Stomach smooth muscle (tissue), 2 donors: ENCODE measurements around the gene EVPLL.
"Not testable (repeated sequence)": the region's sequence is repeated elsewhere in the genome, so short reads cannot be mapped to it uniquely, and the experiment has no call there.

Source experiments
- H3K27ac ChIP-seq: one replicate; pipeline ENCODE4 v1.7.0; 2013; ENCODE audit warnings: mild to moderate bottlenecking, low read length, inconsistent platforms
- H3K27me3 ChIP-seq, 2 donors: one replicate each; pipeline ENCODE4 v1.7.0; 2013; ENCODE audit warnings: low read length in 2 of 2; ENCODE audit not compliant: insufficient read depth in 2 of 2, control insufficient read depth in 1 of 2
- H3K36me3 ChIP-seq, 2 donors: one replicate each; pipeline ENCODE4 v1.7.0; 2013; ENCODE audit warnings: low read length in 2 of 2; ENCODE audit not compliant: control insufficient read depth in 2 of 2, insufficient read depth in 2 of 2
- H3K4me1 ChIP-seq: one replicate; pipeline ENCODE4 v1.7.0; 2013; ENCODE audit warnings: low read length; ENCODE audit not compliant: control insufficient read depth, insufficient read depth
- H3K4me3 ChIP-seq, 2 donors: one replicate each; pipeline ENCODE4 v1.7.0; 2013; ENCODE audit warnings: low read length in 2 of 2
- H3K9ac ChIP-seq, 2 donors: one replicate each; pipeline ENCODE4 v1.7.0; 2013; ENCODE audit warnings: low read length in 2 of 2, mild to moderate bottlenecking in 1 of 2
- H3K9me3 ChIP-seq, 2 donors: one replicate each; pipeline ENCODE4 v1.7.0; 2013; ENCODE audit warnings: low read length in 2 of 2; ENCODE audit not compliant: control insufficient read depth in 2 of 2
- donor health status: healthy.
- donor health status: Pancreatic carcinoma.

EVPLL gene

GRCh38 chr17:18361837-18362697, 15.5 kb upstream of the EVPLL start:
- H3K9ac ChIP-seq, result no peak overlapping the region
- H3K27ac ChIP-seq, result peak overlapping the region; percentile 31
- H3K4me3 ChIP-seq, result peak overlapping the region in 1 of 2 donors; percentile 83
- no peaks in the 10 kb centered on the region for H3K36me3 ChIP-seq
- peaks cover 7% of the 10 kb centered on the region for H3K4me1 ChIP-seq
- H3K27me3 ChIP-seq, result no peaks in the 10 kb centered on the region
- H3K9me3 ChIP-seq, result no peaks in the 10 kb centered on the region

GRCh38 chr17:18362698-18363100, 14.9 kb upstream of the EVPLL start:
- Histone ChIP-seq H3K27me3 (no peaks in the 10 kb centered on the region), H3K9me3 (no peaks in the 10 kb centered on the region), H3K4me1 (peaks cover 7% of the 10 kb centered on the region), H3K9ac (peak overlapping the region; percentile 29 to 73), H3K27ac (peak overlapping the region; percentile 31), H3K4me3 (peak overlapping the region; percentile 54 to 83), H3K36me3 (no peaks in the 10 kb centered on the region)

- no peaks in the 10 kb centered on the region for H3K9me3 ChIP-seq
- peak within 1 kb of the TSS; percentile 54 to 83 for H3K4me3 ChIP-seq
- peaks cover 7% of the 10 kb centered on the region for H3K4me1 ChIP-seq
- H3K9ac ChIP-seq, result peak within 1 kb of the TSS; percentile 29 to 73
- H3K27ac ChIP-seq, result peak within 1 kb of the TSS; percentile 31
- no peaks in the 10 kb centered on the region for H3K27me3 ChIP-seq
- no peaks in the 10 kb centered on the region for H3K36me3 ChIP-seq
Measured at GRCh38 chr17:18363101-18364049, 14.2 kb upstream of the EVPLL start, which contains the start of gene SHMT1. Gene SHMT1, minus strand, starts transcription at chr17:18363550. Its CDS starts 7,569 bp downstream, at chr17:18355981.

- Histone ChIP-seq H3K4me3 (no peak overlapping the region), H3K27me3 (no peaks in the 10 kb centered on the region), H3K27ac (no peak overlapping the region), H3K36me3 (no peaks in the 10 kb centered on the region), H3K9ac (no peak overlapping the region), H3K9me3 (no peaks in the 10 kb centered on the region), H3K4me1 (peaks cover 7% of the 10 kb centered on the region)
Measured at GRCh38 chr17:18364166-18364565, 13.4 kb upstream of the EVPLL start.

GRCh38 chr17:18368946-18369345, 8.6 kb upstream of the EVPLL start:
- Histone ChIP-seq H3K36me3 (no peaks in the 10 kb centered on the region), H3K4me1 (no peaks in the 10 kb centered on the region), H3K27me3 (peaks cover 0 to 2% of the 10 kb centered on the region in 2 donors), H3K9ac (no peak overlapping the region), H3K27ac (no peak overlapping the region), H3K4me3 (no peak overlapping the region), H3K9me3 (no peaks in the 10 kb centered on the region)

- Histone ChIP-seq H3K36me3 (no peaks in the 10 kb centered on the region), H3K4me1 (no peaks in the 10 kb centered on the region), H3K4me3 (no peak overlapping the region), H3K27ac (no peak overlapping the region), H3K9me3 (no peaks in the 10 kb centered on the region), H3K9ac (no peak overlapping the region), H3K27me3 (peaks cover 0 to 2% of the 10 kb centered on the region in 2 donors)
Measured at GRCh38 chr17:18370761-18371160, 6.8 kb upstream of the EVPLL start.

- H3K4me1 ChIP-seq, result no peaks in the 10 kb centered on the region
Measured at GRCh38 chr17:18371455-18371854, 6.1 kb upstream of the EVPLL start.

GRCh38 chr17:18373181-18373580, 4.4 kb upstream of the EVPLL start:
- not testable (repeated sequence) for H3K27me3 ChIP-seq, H3K36me3 ChIP-seq, H3K9me3 ChIP-seq, H3K27ac ChIP-seq, H3K4me1 ChIP-seq, H3K9ac ChIP-seq, H3K4me3 ChIP-seq

More at GRCh38 chr17:18371455-18371854, 6.1 kb upstream of the EVPLL start:
- Histone ChIP-seq H3K36me3 (no peaks in the 10 kb centered on the region), H3K4me3 (no peak overlapping the region), H3K9ac (no peak overlapping the region), H3K27me3 (peaks cover 0 to 2% of the 10 kb centered on the region in 2 donors), H3K27ac (no peak overlapping the region), H3K9me3 (no peaks in the 10 kb centered on the region)

GRCh38 chr17:18374216-18374615, 3.4 kb upstream of the EVPLL start:
- no peak overlapping the region for H3K9ac ChIP-seq
- no peak overlapping the region for H3K27ac ChIP-seq
- no peaks in the 10 kb centered on the region for H3K4me1 ChIP-seq
- no peaks in the 10 kb centered on the region for H3K9me3 ChIP-seq
- H3K27me3 ChIP-seq, result peaks cover 0 to 2% of the 10 kb centered on the region in 2 donors
- no peaks in the 10 kb centered on the region for H3K36me3 ChIP-seq
- no peak overlapping the region for H3K4me3 ChIP-seq

GRCh38 chr17:18378205-18378505, 577 bp downstream of the EVPLL start:
- Histone ChIP-seq H3K9me3 (no peaks in the 10 kb centered on the region), H3K27me3 (peaks cover 9 to 12% of the 10 kb centered on the region in 2 donors), H3K36me3 (no peaks in the 10 kb centered on the region), H3K4me3 (no peak overlapping the region), H3K4me1 (no peaks in the 10 kb centered on the region), H3K27ac (no peak overlapping the region), H3K9ac (no peak overlapping the region)
